Spleen (tissue), 11 donors: ENCODE measurements around the gene SH3BGRL3. TPM values are rescaled to one million over a fixed set of nuclear protein-coding genes. Genes with fewer than 3 reads are reported as not detected.

Experiments used
- DNase-seq: peaks from one replicate; pipeline ENCODE4 v3.0.0-alpha.2; 2020
- H3K27ac ChIP-seq, 8 donors: fragments of 200-600 bp; sonication (generic) in 7 of 8; 1 replicate in 4 of 8; 2 replicates in 4 of 8; pipeline versions ENCODE4 v1.5.0 to v1.8.0; 2016 to 2021; ENCODE audit warnings: inconsistent platforms in 4 of 8, mild to moderate bottlenecking in 4 of 8, moderate library complexity in 1 of 8
- H3K27me3 ChIP-seq, 7 donors: fragments of 200-600 bp; sonication (generic) in 6 of 7; replicated peaks in 1 of 7; 1 replicate in 4 of 7; 2 replicates in 3 of 7; pipeline versions ENCODE4 v1.5.0 to v1.8.0; 2016 to 2021; ENCODE audit warnings: inconsistent platforms in 3 of 7, mild to moderate bottlenecking in 1 of 7
- H3K36me3 ChIP-seq, 6 donors: fragments of 200-600 bp; sonication (generic) in 5 of 6; 1 replicate in 4 of 6; 2 replicates in 2 of 6; pipeline versions ENCODE4 v1.5.0 to v1.8.0; 2016 to 2021; ENCODE audit warnings: inconsistent platforms in 2 of 6
- H3K4me1 ChIP-seq, 6 donors: fragments of 200-600 bp; sonication (generic) in 5 of 6; 1 replicate in 3 of 6; 2 replicates in 3 of 6; pipeline versions ENCODE4 v1.5.0 to v1.8.0; 2016 to 2021; ENCODE audit warnings: inconsistent platforms in 3 of 6
- H3K4me3 ChIP-seq, 8 donors: fragments of 200-600 bp; sonication (generic) in 7 of 8; 1 replicate in 4 of 8; 2 replicates in 4 of 8; pipeline versions ENCODE4 v1.5.0 to v1.8.0; 2016 to 2021; ENCODE audit warnings: inconsistent platforms in 4 of 8, mild to moderate bottlenecking in 4 of 8, moderate library complexity in 2 of 8
- H3K9me3 ChIP-seq, 8 donors: fragments of 200-600 bp; sonication (generic) in 7 of 8; 1 replicate in 4 of 8; 2 replicates in 4 of 8; pipeline versions ENCODE4 v1.5.0 to v1.8.0; 2016 to 2021; ENCODE audit warnings: inconsistent platforms in 4 of 8
- POLR2A ChIP-seq, 3 donors: fragments of 450-650 bp; IDR thresholded peaks; one replicate each; pipeline ENCODE4 v1.5.1; 2017; ENCODE audit warnings: antibody characterized with exemption in 3 of 3, mild to moderate bottlenecking in 1 of 3
- POLR2AphosphoS5 ChIP-seq, 3 donors: sonication (generic); formaldehyde crosslinking; IDR thresholded peaks; one replicate each; pipeline ENCODE4 v1.5.1; 2017; ENCODE audit warnings: antibody characterized with exemption in 3 of 3
- WGBS, 5 donors: extraction: QIAGEN DNeasy Blood & Tissue Kit in 3 of 5; methylation state at CpG; one replicate each; pipeline versions ENCODE4 v1.1.5 to v1.1.7; 2013 to 2018; 5-methylcytosine and 5-hydroxymethylcytosine counted together
- intact Hi-C: fragments of 100-400 bp; cut with DNase I; formaldehyde crosslinking; loops from one replicate; pipeline ENCODE4 v1.15.0; 2023; ENCODE audit warnings: low total_unique reads
- polyA plus RNA-seq, 3 donors: library from polyadenylated mRNA; stranded (reverse); fragments of 200-250 nt; gene quantifications; one replicate each; pipeline ENCODE4 v1.2.1, GENCODE V29; 2013
- total RNA-seq, 7 donors: library from RNA; depleted of rRNA in 3 of 7; stranded (reverse); fragments of >200 nt in 3 of 7; fragmentation: NEBNext Ultra II Directional in 4 of 7; extraction: Animal tissue kit (Norgen Biotek cat#: 25700) in 4 of 7; gene quantifications; one replicate each; pipeline versions ENCODE4 v1.1.0 to v1.2.1, GENCODE V29; 2016 to 2021
- TF ChIP-seq, protein P1 (sequence below), 11 experiments: fragments of 200-600 bp in 7 of 11; fragments of 450-650 bp in 4 of 11; sonication (generic) in 4 of 11; IDR thresholded peaks in 8 of 11; conservative IDR thresholded peaks in 3 of 11; 1 replicate in 7 of 11; 2 replicates in 4 of 11; pipeline versions ENCODE4 v1.4.0 to v1.8.0; 2016 to 2021; ENCODE audit warnings: antibody characterized with exemption in 11 of 11, inconsistent platforms in 4 of 11, mild to moderate bottlenecking in 1 of 11
- donor health status: healthy with polysubstance abuse.
- donor health status: DM: no; HTN: no; CAD: no; lungs with moderate emphysema.
- donor health status: DM: no; HTN: no; CAD: no.
- donor health status: Bipolar disorder and iron deficiency.
- donor health status: healthy.
- donor health status: DM: no; HTN: no; CAD: no.
- donor health status: DM: yes; HTN: yes; CAD: no.

SH3BGRL3 gene
- total and polyA plus RNA-seq, 10 donors, result 139 to 319 (median 242) TPM

DNA sequence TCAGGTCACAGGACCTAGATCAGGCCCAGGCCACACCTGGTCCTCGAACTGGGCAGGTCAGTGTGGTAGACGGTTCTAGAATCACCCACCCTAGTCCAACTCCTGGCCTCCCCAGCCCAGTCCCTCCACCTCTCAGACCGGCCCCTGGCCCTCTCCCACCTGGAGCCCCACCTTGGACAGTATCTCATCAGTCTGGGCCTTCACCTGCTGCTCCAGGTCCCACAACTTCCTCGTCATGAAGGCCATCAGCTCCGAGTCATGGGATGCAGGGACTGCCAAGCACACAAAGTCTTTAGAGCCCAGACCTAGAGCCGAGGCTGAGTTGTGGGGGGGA is 17.9 kb downstream of the SH3BGRL3 start:
- Histone ChIP-seq H3K4me3 (no peak overlapping the region), H3K9me3 (no peaks in the 10 kb centered on the region), H3K27me3 (no peaks in the 10 kb centered on the region), H3K27ac (peak overlapping the region in 1 of 8 donors; percentile 26), H3K4me1 (peaks cover 0 to 35% (median 8%) of the 10 kb centered on the region in 6 donors), H3K36me3 (peaks cover 0 to 62% (median 4%) of the 10 kb centered on the region in 6 donors)
- no peak for DNase-seq
- intact Hi-C loops, result no loop called here
- TF ChIP-seq POLR2A (IDR thresholded peaks at IDR 0.05), result no peak
- no peak for TF ChIP-seq POLR2AphosphoS5 (IDR thresholded peaks at IDR 0.05)
- TF ChIP-seq, protein P1, sequence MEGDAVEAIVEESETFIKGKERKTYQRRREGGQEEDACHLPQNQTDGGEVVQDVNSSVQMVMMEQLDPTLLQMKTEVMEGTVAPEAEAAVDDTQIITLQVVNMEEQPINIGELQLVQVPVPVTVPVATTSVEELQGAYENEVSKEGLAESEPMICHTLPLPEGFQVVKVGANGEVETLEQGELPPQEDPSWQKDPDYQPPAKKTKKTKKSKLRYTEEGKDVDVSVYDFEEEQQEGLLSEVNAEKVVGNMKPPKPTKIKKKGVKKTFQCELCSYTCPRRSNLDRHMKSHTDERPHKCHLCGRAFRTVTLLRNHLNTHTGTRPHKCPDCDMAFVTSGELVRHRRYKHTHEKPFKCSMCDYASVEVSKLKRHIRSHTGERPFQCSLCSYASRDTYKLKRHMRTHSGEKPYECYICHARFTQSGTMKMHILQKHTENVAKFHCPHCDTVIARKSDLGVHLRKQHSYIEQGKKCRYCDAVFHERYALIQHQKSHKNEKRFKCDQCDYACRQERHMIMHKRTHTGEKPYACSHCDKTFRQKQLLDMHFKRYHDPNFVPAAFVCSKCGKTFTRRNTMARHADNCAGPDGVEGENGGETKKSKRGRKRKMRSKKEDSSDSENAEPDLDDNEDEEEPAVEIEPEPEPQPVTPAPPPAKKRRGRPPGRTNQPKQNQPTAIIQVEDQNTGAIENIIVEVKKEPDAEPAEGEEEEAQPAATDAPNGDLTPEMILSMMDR (IDR thresholded peaks at IDR 0.05 in 8 of 11, conservative IDR thresholded peaks at IDR 0.05 in 3 of 11), result no peak
- 70 to 79% (median 76%) methylated on average over 6 of the region's 6 CpGs for WGBS, 5 donors

DNA sequence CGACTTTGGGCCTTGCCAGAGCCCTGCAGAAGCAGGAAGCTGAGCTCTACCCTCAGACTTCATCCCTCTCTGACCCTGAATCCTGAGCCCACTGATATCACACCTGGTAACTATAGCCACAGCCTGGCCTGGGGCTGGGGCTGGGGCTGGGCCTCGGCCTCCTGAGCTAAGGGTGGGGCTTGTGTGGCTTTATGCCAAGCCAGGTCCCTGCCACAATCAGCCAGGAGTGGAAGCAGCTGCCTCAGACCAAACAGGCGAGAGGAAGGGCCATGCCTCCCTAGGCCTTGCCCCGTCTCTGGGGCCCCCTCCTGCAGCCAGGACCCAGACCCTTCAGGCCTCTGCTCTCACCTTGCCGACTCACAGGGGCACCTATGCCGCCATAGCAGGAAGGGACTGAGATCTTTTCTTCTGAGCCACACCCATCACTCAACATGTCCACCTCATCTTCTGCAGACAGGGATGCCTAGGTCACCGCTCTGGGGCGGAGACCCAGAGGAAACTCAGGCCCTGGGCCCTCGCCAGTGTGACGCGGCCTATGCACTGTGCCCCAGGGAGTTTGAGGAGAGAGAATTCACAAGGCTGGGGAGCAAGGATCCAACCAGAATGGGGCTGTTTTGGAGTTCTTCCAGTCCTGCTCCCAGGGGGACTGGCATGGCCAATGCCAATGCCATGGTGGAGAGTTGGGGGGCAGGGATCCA is 20.8 kb downstream of the SH3BGRL3 start:
- 84 to 95% (median 91%) methylated on average over 6 to 11 of the region's 11 CpGs for WGBS, 5 donors
- peak; percentile 61 for DNase-seq

DNA sequence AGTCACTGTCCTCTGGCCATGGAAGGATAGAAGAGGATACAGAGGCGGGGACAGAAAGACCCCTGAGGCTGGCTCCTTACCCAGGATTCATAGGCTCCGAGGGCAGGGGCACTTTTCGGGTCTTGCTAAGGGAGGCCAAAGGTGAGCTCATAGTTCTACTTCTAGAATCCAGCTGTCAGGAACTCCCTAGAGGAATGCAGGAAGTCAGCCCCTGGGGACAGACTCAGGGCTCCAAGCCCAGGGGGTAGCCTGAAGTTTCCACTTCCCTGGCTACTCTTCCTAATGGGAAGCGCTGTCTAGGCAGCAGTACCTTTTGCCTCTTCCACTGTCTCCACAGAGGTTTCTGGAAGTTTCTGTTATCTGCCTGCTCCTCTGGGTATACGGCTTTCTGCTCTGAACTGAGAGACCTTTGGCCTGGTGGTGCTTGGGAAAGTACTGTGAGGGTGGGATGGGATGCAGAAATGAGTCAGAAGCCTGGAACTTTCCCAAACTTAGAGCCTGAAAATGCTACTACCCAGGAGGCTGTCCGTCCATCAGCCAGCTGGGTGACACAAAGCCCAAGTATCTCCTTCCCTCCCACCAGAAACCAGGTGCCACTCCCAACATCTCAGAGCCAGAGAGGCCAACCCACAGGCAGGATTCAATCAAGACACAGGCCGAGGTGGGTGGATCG is 23.0 kb downstream of the SH3BGRL3 start:
- no peak overlapping the region for H3K27ac ChIP-seq
- peaks cover 0 to 16% (median 0%) of the 10 kb centered on the region in 6 donors for H3K36me3 ChIP-seq
- DNase-seq, result no peak
- intact Hi-C loops, result no loop called here
- H3K9me3 ChIP-seq, result no peaks in the 10 kb centered on the region
- TF ChIP-seq, protein P1 (IDR thresholded peaks at IDR 0.05 in 8 of 11, conservative IDR thresholded peaks at IDR 0.05 in 3 of 11), result no peak
- TF ChIP-seq POLR2A (IDR thresholded peaks at IDR 0.05) (no peak), POLR2AphosphoS5 (IDR thresholded peaks at IDR 0.05) (no peak)
- no peak overlapping the region for H3K4me3 ChIP-seq
- WGBS, 5 donors, result 77 to 82% (median 78%) methylated on average over 8 of the region's 8 CpGs
- H3K4me1 ChIP-seq, result peaks cover 7 to 66% (median 30%) of the 10 kb centered on the region in 6 donors
- no peaks in the 10 kb centered on the region for H3K27me3 ChIP-seq

More for the DNA sequence above, 20.8 kb downstream of the SH3BGRL3 start:
- TF ChIP-seq POLR2A (IDR thresholded peaks at IDR 0.05), result no peak
- TF ChIP-seq POLR2AphosphoS5 (IDR thresholded peaks at IDR 0.05), result no peak
- TF ChIP-seq, protein P1 (IDR thresholded peaks at IDR 0.05 in 8 of 11, conservative IDR thresholded peaks at IDR 0.05 in 3 of 11), result no peak
- Histone ChIP-seq H3K27me3 (no peaks in the 10 kb centered on the region), H3K27ac (no peak overlapping the region), H3K4me1 (peaks cover 1 to 50% (median 11%) of the 10 kb centered on the region in 6 donors), H3K9me3 (no peaks in the 10 kb centered on the region), H3K36me3 (peaks cover 0 to 37% (median 4%) of the 10 kb centered on the region in 6 donors), H3K4me3 (no peak overlapping the region)
- intact Hi-C loops, result no loop called here

DNA sequence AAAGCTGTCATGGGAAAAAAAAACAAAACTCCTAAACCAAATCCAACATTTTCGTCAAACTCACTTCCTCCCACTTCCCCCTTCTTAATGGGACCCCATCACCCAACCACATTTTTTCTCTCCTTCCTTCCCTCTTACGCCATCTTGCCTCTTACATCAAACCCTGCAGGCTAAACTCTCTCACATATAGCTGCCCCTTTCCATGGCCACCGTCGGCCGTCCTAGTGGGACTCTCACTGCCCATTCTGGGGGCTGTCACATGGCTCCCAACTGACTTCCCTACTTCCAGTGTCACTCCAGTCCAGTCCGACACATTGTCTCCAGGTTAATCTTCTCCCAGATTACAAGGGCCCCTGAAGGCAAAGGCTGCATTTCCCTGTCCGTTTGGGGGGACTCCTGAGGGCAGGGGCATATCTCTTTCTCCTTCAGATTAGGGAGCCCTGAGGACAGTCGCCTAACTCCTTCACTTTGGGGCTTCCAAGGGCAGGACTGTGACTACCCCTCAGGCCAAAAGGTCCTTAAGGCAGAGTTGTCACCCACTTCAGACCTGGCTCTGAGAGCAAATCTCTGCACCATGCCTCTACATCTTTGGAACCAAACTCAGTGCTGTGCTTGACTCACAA is 25.9 kb downstream of the SH3BGRL3 start:
- no peaks in the 10 kb centered on the region for H3K27me3 ChIP-seq
- TF ChIP-seq POLR2AphosphoS5 (IDR thresholded peaks at IDR 0.05), result no peak
- H3K4me3 ChIP-seq, result peak overlapping the region; percentile 59 to 98 (median 84)
- intact Hi-C loops, result no loop called here
- H3K9me3 ChIP-seq, result no peaks in the 10 kb centered on the region
- peaks cover 7 to 56% (median 30%) of the 10 kb centered on the region in 6 donors for H3K4me1 ChIP-seq
- H3K27ac ChIP-seq, result peak overlapping the region; percentile 9 to 92 (median 82)
- peaks cover 0 to 12% (median 0%) of the 10 kb centered on the region in 6 donors for H3K36me3 ChIP-seq
- WGBS, 5 donors, result 15 to 21% (median 16%) methylated on average over 8 of the region's 8 CpGs
- DNase-seq, result no peak
